ENCODE data around the gene PI4KA.

PI4KA gene

GRCh38 chr22:20881869-20882815 lies 23.5 kb upstream of the PI4KA start:
- DNase-seq: no peak

DNA sequence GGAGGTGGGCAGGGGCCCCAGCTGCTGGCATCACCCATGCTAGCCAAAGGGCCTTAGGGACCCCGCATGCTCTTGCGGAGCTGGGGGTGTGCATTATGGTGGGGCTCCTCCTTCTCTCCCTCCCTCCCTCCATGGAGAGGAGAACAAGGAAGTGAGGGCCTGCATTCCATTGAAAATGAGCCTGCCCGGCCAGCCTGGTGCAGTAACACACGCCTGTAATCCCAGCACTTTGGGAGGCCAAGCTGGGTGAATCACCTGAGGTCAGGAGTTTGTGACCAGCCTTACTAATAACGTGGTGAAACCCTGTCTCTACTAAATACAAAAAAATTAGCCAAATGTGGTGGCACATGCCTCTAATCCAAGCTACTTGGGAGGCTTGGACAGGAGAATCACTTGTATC lies 22.6 kb upstream of the PI4KA start:
- no peak for DNase-seq

- no peak for DNase-seq
Observed at GRCh38 chr22:20877715-20878114, 19.1 kb upstream of the PI4KA start.

GRCh38 chr22:20875296-20875695 lies 16.7 kb upstream of the PI4KA start:
- no peak for DNase-seq

DNA sequence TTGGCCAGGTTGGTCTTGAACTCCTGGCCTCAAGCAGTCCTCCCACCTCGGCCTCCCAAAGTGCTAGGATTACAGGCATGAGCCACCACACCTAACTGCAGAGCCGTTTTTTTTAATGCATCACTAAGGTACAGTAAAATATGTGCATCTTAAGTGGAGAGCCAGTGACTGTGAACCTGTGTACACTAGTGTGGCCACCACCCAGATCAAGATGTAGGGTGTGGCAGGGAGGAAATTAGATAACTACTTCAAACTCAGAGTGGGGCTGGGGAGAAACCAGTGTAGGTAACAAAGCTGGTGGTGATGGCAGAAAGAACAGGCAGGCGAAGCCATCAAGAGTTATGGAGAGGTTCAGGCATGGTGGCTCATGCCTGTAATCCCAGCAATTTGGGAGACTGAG lies 14.6 kb upstream of the PI4KA start:
- DNase-seq: no peak

- no peak for DNase-seq
Observed at GRCh38 chr22:20869234-20869633, 10.6 kb upstream of the PI4KA start.

- DNase-seq: no peak
Observed at GRCh38 chr22:20868025-20868962, 9.7 kb upstream of the PI4KA start.

- peak; percentile 11 for DNase-seq
Observed at GRCh38 chr22:20867179-20868024, 8.8 kb upstream of the PI4KA start.

GRCh38 chr22:20866736-20867135 lies 8.1 kb upstream of the PI4KA start:
- no peak for DNase-seq

DNA sequence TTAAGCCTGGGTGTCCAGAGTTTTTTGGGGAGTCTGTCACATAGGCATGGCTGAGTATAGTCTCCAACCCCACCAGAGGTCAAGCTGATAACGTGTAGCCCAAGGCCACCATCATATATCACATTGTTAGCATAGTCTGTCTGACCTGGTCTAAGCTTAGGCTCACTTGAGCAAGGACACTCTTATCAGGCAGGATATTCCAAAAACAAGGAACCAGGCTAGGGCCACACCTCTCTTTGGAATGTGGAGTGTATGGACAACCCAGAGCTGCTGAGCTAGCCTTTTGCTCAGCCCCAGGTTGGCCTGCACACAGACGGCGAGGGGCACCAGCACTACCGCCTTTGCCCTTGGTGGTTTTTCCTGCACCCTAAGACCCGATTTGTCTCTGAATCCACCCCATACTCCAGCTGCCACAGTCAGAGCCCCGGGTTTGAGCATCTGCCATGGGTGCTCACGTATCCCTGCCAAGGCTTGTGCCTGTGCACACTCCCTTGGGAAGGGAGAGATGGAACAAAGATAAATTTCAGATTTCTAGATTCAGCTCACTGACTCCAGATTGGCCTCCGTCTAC lies 7.3 kb upstream of the PI4KA start:
- DNase-seq: no peak

DNA sequence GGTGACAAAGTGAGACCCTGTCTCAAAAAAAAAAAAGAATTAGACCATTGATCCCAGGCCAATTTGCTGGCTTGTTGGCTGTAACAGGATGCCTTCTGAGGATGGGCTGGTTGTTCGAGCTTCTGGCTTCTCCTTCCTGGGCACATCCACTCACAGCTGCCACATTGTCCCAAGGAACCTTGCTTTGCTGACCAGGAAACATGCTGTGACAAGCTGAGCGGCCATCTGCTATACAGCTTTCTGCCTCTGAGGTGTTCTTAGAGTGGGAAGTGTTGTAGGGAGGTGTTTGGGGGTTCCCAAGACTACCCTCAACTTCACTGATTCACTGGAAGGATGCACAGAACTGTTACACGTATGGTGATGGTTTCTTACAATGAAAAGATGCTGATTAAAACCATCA lies 6.7 kb upstream of the PI4KA start:
- no peak for DNase-seq

GRCh38 chr22:20864186-20864908 lies 5.7 kb upstream of the PI4KA start:
- DNase-seq: no peak

DNA sequence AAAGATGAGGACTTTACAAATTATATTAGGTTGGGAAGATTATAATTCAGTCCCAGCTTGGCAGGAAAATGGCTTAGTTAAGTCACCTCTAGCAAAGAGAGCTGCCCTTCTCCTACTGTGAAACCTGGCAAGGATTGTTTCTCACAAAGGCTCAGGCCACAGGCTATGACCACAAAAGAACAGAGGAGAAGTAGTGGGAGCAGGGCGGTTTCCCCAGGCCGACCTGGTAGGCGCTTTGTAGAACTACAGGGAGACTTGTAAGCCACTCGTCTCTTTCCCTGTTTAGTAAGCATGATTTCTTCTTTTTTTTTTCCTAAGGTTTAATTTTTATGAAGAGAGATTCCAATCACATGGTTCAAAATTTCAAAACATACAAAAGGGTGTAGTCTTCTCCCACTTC lies 4.8 kb upstream of the PI4KA start:
- DNase-seq: no peak

DNA sequence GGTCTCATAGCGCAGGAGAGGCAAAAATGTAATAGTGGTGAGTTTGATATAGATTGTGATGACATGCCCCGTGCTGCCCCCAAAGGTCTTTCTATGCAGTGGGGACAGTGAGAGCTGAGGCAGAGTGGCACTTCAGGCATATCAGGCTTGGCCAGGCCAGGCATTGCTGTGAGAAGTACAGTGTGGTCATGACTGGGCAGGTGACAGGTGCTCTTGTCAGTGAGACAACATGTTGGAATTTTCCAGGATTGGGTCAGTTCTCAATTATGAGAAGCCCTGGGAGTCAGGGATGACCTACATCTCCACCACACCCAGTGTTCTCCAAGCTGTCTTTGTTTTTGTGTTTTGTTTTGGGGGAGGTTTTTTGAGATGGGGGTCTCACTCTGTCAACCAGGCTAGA lies 3.9 kb upstream of the PI4KA start:
- DNase-seq: no peak

DNA sequence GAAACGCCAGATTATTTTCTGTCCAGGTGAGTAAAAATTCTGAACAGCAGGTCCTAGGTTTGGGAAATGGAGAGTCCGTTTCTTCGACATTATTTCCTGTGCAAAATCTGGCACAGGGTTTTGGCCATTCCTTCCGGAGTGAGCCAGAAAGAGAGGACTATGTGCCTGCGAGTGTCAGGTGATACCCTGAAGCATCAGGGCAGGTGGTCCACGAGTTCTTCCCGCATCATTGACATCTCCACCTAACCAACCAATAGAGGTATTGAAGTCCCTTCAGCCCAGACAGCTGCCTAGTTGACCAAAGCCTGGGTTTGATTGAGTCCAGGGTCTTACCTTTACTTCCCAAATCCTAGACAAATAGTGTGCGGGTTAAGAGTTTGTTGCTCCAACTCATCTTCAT lies 1.0 kb upstream of the PI4KA start:
- DNase-seq: no peak

DNA sequence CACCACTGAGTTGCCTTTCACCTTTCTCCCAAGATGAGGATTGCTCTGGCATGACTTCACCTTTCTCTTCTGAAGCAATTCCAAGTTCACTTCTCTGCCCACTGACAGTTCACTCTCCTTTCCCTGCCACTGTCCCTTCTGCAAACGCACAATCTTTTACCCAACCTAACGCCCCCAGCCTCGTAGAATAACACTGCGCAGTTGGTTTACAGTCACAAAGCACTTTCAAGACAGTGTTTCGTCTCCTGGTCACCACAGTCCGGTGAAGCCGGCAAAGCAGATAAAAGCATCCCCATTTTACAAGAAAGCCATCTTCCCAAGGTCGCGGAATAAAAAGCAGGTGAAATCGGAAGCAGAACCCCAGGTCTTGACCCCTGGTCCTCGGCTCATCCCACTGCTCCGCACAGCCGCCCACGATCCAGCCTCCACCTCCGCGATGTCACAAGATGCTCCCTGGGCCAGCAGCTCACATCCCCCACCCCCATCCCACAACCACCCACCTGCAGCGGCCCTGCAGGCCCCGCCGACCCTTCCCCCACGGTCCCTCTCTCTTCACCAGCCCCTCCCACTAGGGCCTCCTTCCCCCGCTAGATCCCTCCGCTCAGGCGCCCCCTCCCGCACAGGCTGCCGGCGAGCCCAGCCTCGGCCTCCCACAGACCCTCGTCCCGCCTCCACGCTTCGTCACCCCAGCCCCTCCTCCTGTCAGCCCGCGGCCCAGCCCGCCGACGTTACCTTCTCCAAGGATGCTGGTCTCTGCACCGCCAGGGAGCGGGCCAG lies 585 bp downstream of the PI4KA start:
- peak; percentile 91 for DNase-seq

- DNase-seq: no peak
Observed at GRCh38 chr22:20857247-20857643, 1.4 kb downstream of the PI4KA start.

DNA sequence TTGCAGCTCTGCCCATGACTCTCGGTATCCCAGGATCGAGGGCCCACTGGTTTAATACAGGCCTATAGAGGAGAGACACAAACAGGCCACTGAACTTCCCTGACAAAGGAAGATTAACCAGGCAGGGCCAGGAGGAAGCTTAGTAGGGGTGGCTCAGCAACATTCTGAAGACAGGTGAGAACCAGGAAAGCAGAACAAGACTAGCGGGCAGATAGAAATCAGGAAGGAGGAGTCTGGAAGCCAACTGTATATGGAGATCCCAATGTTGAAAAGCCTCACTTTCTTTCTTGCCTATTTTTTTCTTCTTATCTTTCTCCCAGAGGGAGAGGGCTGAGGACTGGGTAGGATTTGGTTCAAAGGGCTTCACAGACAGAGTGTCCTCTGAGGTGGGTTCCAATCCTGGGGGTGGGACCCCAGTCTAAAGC lies 5.4 kb downstream of the PI4KA start:
- DNase-seq: no peak

GRCh38 chr22:20852503-20852902 lies 6.1 kb downstream of the PI4KA start:
- DNase-seq: no peak

DNA sequence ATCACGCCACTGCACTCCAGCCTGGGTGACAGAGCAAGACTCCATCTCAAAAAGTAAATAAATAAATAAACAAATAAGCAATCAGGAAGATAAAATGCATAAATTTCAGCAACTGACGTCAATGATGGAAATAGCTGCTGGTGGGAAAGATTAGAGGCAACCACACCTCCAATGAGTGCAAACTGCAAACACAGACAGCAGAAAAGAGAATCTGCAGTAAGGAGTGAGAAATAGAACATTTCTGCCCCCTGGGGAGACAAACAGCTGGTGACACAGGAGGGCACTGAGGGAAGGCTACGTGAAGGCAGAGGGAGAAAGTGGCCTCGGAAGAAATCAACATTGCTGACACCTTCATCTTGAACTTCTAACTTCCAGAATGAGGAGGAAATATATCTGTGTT lies 6.5 kb downstream of the PI4KA start:
- DNase-seq: no peak

- no peak for DNase-seq
Observed at GRCh38 chr22:20847318-20847822, 11.2 kb downstream of the PI4KA start.
